Gastroesophageal sphincter (tissue), 3 donors: ENCODE measurements around the gene CBLN1.

Experiments
- EP300 ChIP-seq: sonication (generic); formaldehyde crosslinking; IDR thresholded peaks from one replicate; pipeline ENCODE4 v1.6.1; 2017; ENCODE audit warnings: antibody characterized with exemption, mild to moderate bottlenecking
- POLR2A ChIP-seq, 2 donors: fragments of 450-650 bp; IDR thresholded peaks; one replicate each; pipeline ENCODE4 v1.6.1; 2017; ENCODE audit warnings: antibody characterized with exemption in 2 of 2, mild to moderate bottlenecking in 2 of 2, moderate library complexity in 1 of 2
- POLR2AphosphoS5 ChIP-seq: sonication (generic); formaldehyde crosslinking; IDR thresholded peaks from one replicate; pipeline ENCODE4 v1.6.1; 2017; ENCODE audit warnings: antibody characterized with exemption
- TF ChIP-seq, protein P1 (sequence below), 4 experiments: fragments of 200-600 bp in 2 of 4; fragments of 450-650 bp in 2 of 4; sonication (generic) in 1 of 4; IDR thresholded peaks; one replicate each; pipeline ENCODE4 v1.5.1; 2017 to 2019; ENCODE audit warnings: antibody characterized with exemption in 4 of 4, mild to moderate bottlenecking in 2 of 4, moderate library complexity in 2 of 4

- TF ChIP-seq, protein P1, sequence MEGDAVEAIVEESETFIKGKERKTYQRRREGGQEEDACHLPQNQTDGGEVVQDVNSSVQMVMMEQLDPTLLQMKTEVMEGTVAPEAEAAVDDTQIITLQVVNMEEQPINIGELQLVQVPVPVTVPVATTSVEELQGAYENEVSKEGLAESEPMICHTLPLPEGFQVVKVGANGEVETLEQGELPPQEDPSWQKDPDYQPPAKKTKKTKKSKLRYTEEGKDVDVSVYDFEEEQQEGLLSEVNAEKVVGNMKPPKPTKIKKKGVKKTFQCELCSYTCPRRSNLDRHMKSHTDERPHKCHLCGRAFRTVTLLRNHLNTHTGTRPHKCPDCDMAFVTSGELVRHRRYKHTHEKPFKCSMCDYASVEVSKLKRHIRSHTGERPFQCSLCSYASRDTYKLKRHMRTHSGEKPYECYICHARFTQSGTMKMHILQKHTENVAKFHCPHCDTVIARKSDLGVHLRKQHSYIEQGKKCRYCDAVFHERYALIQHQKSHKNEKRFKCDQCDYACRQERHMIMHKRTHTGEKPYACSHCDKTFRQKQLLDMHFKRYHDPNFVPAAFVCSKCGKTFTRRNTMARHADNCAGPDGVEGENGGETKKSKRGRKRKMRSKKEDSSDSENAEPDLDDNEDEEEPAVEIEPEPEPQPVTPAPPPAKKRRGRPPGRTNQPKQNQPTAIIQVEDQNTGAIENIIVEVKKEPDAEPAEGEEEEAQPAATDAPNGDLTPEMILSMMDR (IDR thresholded peaks at IDR 0.05), result no peak
- TF ChIP-seq POLR2A (IDR thresholded peaks at IDR 0.05) (no peak), EP300 (no peak), POLR2AphosphoS5 (no peak)
Measured at GRCh38 chr16:49275050-49275730, 6.4 kb downstream of the CBLN1 start.
